ENCODE measurements around the gene LRP1. TPM values are rescaled to one million over a fixed set of nuclear protein-coding genes. Genes with fewer than 3 reads are reported as not detected.

LRP1 gene
- total and polyA plus RNA-seq, 2 of the 4 experiments (the other 2 are of a cell fraction) = 73.1 to 142 TPM

DNA sequence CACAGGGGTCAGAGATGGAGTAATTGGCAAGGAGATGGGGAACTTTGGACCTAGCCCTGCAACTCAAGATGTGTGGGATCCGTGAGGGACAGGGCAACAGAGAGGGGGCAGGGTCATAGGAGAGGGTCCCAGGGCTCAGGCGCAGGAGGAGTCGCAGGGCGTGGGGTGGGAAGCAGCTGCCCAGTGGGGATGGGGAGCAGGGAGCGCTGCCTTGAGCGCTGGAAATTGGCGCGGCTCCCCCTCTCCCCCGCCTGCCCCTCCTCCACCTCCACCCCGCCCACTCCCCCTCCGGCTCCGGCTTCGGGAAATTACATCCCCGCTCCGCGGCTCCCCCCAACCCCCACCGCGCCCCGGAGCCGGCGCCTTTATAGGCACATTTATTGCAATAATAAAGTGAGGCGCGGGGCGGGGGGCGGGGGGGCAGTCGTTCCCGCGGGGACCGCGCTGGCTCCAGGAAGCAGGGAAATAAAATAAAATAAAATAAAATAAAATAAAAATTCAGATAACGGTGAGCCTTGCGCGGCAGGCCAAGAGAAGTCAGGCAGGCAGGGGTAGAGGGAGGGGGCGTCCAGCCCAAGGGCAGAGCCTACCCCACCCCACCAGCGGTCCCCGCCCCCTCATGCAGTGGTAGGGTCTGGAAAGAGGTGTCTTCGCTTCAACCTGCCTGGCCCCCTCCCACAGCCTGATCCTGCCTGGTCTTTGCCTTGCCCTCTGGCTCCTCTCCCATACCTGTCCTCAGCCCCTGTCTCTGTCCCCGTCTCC, 91.9 kb downstream of the LRP1 start (continued):
- TF ChIP-seq POLR2A (IDR thresholded peaks at IDR 0.05; ENCODE audit: low read depth, low read length) = no peak

DNA sequence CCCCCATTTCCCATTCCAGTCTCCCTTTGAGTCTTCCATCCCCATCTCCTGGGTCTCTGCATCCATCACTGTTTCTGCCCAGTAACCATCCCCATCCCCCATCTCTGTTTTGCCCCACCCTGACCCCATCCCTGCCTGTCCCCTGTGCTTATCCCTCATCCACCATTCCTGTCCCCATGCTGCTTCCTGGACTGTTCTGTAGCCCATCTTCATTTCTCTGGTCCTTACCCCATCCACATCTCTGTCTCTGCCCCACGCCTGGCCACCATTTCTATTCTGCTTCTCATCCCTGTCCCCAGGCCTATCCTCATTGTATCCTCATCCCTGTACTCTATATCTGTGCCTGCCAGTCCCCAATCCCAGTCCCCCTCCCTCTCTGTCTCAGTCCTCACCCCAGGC, 92.5 kb downstream of the LRP1 start:
- no peak overlapping the region for H2BK20ac ChIP-seq (ENCODE audit: low read depth, low read length)
- peaks cover 5% of the 10 kb centered on the region; the same call in 1 of the 2 replicates for H3K4me1 ChIP-seq (ENCODE audit: control insufficient read depth, insufficient read depth, low read length)
- peaks cover 21% of the 10 kb centered on the region for H4K20me1 ChIP-seq (ENCODE audit: insufficient read depth, low read length)
- H3K27me3 ChIP-seq (ENCODE audit: control insufficient read depth, insufficient read depth, low read length) = peaks cover 67% of the 10 kb centered on the region
- H3K18ac ChIP-seq (ENCODE audit: low read depth, low read length) = no peak overlapping the region
- ChIA-PET POLR2A (ENCODE audit: unreplicated experiment) (no interaction called here), CTCF (no interaction called here)
- no peak overlapping the region for H2BK120ac ChIP-seq (ENCODE audit: low read depth, low read length)
- H3K9me1 ChIP-seq (ENCODE audit: insufficient read depth, low read length) = no peaks in the 10 kb centered on the region
- no peak overlapping the region for H3K4ac ChIP-seq (ENCODE audit: low read depth, low read length)
- H4K5ac ChIP-seq (ENCODE audit: low read depth, low read length) = no peak overlapping the region
- H2AK9ac ChIP-seq (replicated peaks; ENCODE audit: low read depth, low read length, poor library complexity) = peak overlapping the region; percentile 82
- H3K4me3 ChIP-seq (ENCODE audit: insufficient read depth, low read depth, low read length) = no peak overlapping the region
- no peaks in the 10 kb centered on the region for H3K36me3 ChIP-seq (ENCODE audit: control insufficient read depth, insufficient read depth, low read length)
- no peak overlapping the region for H3K9ac ChIP-seq (ENCODE audit: low read depth, low read length)
- H3K14ac ChIP-seq (replicated peaks; ENCODE audit: low read depth, low read length) = no peak overlapping the region
- WGBS, 2 experiments (ENCODE audit: extremely low coverage in 2 of 2, insufficient read length in 1 of 2) = 77% methylated on average over 1 of the region's 1 CpG; no CpG with 5 or more reads in 1 of the 2 experiments
- no TSS peak for BruUV-seq (replicated peaks)
- H2AK5ac ChIP-seq (ENCODE audit: low read depth, low read length) = no peak overlapping the region; the same call in 1 of the 2 replicates
- TF ChIP-seq SMC3 (IDR thresholded peaks at IDR 0.05; ENCODE audit: low read depth, low read length) (no peak), MAFK (IDR thresholded peaks at IDR 0.05; ENCODE audit: low read depth, low read length) (no peak), CHD1 (IDR thresholded peaks at IDR 0.05; ENCODE audit: low read depth, low read length) (no peak)
- in situ Hi-C loops (cut with MboI; ENCODE audit: low sequenced_read_pairs) = no loop called here
- no peak overlapping the region for H3K56ac ChIP-seq (ENCODE audit: extremely low read depth, insufficient read depth, low read length)
- no peaks in the 10 kb centered on the region for H3K9me3 ChIP-seq (ENCODE audit: control insufficient read depth, insufficient read depth, low read length)
- H3K23ac ChIP-seq (ENCODE audit: low read depth, low read length) = no peak overlapping the region
- ATAC-seq (ENCODE audit: low read depth) (no peak), DNase-seq (no peak)
- no peak overlapping the region for H3K27ac ChIP-seq (ENCODE audit: insufficient read depth, low read length)
- H2BK15ac ChIP-seq (ENCODE audit: low read depth, low read length) = no peak overlapping the region
- H3K4me2 ChIP-seq (ENCODE audit: low read depth, low read length) = no peak overlapping the region
- peaks cover 0 to 7% of the 10 kb centered on the region in 2 experiments; a peak in 1 of 4 replicates for H3K79me1 ChIP-seq (ENCODE audit: low read depth in 1 of 2, low read length in 2 of 2)
- dilution Hi-C loops (cut with HindIII; ENCODE audit: low sequenced_read_pairs, unreplicated experiment) = no loop called here
- no peak overlapping the region for H4K8ac ChIP-seq (ENCODE audit: low read depth in 2 of 2, low read length in 2 of 2)
- no peak overlapping the region for H2AFZ ChIP-seq (replicated peaks; ENCODE audit: low read length, poor library complexity)
- intact Hi-C loops (cut with micrococcal nuclease) = no loop called here
- H4K91ac ChIP-seq (ENCODE audit: insufficient read depth, low read depth, low read length) = no peak overlapping the region
- no peak overlapping the region for H2BK5ac ChIP-seq (ENCODE audit: low read depth, low read length, poor library complexity, severe bottlenecking)

Measured in IMR-90 (cell line).